Upper lobe of left lung (tissue), 4 donors: ENCODE data around the gene CRYBG1.

Experiments
- POLR2A ChIP-seq, 4 donors: fragments of 450-650 bp; IDR thresholded peaks; one replicate each; pipeline ENCODE4 v1.5.1; 2016 to 2017; ENCODE audit warnings: antibody characterized with exemption in 4 of 4, mild to moderate bottlenecking in 2 of 4
- TF ChIP-seq, protein P1 (sequence below), 6 experiments: fragments of 450-650 bp in 4 of 6; fragments of 200-600 bp in 2 of 6; sonication (generic) in 2 of 6; IDR thresholded peaks; one replicate each; pipeline ENCODE4 v1.5.1; 2016 to 2019; ENCODE audit warnings: antibody characterized with exemption in 6 of 6

- TF ChIP-seq, protein P1, sequence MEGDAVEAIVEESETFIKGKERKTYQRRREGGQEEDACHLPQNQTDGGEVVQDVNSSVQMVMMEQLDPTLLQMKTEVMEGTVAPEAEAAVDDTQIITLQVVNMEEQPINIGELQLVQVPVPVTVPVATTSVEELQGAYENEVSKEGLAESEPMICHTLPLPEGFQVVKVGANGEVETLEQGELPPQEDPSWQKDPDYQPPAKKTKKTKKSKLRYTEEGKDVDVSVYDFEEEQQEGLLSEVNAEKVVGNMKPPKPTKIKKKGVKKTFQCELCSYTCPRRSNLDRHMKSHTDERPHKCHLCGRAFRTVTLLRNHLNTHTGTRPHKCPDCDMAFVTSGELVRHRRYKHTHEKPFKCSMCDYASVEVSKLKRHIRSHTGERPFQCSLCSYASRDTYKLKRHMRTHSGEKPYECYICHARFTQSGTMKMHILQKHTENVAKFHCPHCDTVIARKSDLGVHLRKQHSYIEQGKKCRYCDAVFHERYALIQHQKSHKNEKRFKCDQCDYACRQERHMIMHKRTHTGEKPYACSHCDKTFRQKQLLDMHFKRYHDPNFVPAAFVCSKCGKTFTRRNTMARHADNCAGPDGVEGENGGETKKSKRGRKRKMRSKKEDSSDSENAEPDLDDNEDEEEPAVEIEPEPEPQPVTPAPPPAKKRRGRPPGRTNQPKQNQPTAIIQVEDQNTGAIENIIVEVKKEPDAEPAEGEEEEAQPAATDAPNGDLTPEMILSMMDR (IDR thresholded peaks at IDR 0.05), result no peak
- TF ChIP-seq POLR2A (IDR thresholded peaks at IDR 0.05), result no peak
Observed at GRCh38 chr6:106448000-106448426, 87.5 kb downstream of the CRYBG1 start.
